ENCODE results near the gene S100A4.

The S100A4 gene

GRCh38 chr1:153509729-153510354, 35.8 kb downstream of the S100A4 start:
- peak; percentile 33 to 35 for DNase-seq (ENCODE audit: low read depth in 2 of 2, low spot score in 1 of 2)

DNA sequence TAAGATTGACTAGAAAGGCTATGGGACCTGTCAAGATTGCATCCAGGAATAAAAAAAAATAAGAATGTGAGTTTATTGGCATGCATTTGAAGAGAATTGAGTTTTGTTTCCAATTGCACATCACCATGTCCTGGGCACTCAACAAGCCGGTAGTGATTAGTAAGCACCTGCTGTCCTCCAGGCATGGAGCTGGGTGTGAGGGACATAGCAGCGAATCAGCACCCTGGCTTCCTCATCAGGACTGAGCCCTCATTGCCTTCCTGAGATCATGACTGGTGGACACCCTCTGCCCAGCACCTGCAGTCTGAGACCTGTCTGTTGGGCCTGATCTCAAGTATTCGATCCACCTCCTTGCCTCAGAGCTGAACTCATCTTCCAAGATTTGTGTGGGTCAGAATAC, 36.6 kb downstream of the S100A4 start:
- DNase-seq (ENCODE audit: low read depth in 2 of 2, low spot score in 1 of 2), result no peak

DNA sequence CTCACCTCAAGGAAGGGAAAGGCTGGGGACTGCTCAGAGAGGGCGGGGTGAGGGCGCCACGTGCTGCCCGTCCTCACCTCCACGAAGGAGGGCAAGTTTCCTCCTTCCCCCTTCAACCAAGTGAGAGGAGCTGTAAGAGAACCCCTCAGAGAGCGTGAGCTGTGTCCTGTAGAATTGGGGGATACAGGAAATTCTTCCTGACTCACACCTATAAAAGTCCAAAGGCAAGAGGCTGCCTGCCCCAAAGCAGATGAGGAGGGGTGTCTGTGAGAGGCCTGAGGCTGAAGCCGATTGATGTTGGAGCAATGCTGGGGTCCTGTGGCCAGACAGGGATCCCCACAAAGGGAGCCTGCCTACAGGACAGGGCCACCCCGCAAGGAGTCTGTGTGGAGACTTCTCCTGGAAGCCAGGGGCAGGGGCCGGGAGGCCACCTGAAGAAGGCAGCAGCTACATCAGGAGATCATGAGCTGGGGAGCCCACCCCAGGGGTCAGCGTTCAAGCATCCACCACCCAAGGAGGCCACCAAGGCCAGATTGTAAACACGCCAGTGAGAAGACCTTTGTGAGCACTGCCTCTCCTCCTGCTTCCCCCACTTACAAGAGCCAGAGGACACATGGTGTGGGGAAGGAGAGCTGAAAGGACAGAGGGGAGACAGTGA, 37.6 kb downstream of the S100A4 start:
- DNase-seq (ENCODE audit: low read depth in 2 of 2, low spot score in 1 of 2), result no peak

DNA sequence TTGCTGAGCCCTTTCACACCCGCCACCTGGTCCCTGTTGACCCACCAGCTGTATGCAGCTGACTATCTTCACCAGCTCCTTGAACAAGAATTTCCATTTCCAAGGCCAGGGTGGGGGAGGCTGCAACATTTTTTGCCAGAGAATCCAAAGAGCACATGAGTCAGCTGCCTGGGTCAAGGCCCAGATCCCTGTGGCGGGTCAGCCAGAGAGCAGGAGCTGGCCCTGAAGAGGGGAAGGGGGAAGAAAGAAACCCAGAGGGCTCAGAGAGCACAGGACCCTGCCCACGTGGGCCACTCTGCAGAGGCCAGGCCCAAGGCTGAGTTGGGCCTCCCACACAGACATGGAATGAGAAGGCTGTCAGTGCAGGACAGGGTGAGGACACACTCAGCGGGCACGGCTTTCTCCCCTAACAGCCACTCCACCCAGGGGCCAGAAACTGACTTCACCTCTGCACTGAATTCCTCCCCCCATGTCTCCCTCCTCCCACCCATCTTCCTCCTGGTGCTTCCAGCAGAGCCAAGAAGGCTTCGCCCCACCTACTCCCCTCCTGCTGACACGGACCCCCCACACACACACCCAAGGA, 38.7 kb downstream of the S100A4 start:
- DNase-seq (ENCODE audit: low read depth in 2 of 2, low spot score in 1 of 2), result no peak

DNA sequence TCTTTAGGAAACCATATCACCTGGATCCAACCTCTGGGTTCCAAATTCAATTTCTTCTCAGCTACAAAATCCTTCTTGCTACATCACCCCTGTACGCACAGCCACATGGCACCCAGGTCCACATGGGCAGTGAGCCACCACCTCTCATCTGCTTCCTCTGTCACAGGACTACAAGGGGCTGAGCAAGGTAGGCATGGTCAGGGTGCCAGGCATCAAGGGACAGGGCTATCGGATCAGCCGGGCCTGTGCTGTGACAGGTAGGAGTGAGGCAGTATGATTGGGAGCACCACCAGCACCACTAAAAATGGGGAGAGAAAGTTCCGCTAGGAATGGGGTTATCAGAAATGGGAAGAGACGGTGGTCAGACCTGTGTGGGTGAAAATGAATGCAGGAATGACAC, 39.2 kb downstream of the S100A4 start:
- DNase-seq (ENCODE audit: low read depth in 2 of 2, low spot score in 1 of 2), result no peak

DNA sequence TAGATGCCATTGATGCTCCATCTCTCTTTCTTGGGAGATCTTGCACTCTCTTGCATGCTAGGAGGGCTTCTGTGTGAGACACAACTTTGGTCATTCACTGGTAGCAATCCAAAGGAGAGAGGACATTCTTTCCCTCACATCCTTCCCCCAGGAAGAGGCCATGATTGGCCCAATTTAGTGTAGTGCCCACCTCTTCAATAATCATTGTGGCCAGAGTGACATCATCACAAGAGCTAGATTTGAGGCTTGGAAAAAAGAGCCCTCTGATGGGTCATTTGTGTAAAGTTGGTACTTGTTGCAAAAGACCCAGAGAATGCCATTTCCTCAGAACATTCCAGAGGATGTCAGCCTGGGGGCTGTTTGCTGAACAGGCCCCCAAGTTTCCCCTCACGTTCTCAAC, 40.0 kb downstream of the S100A4 start:
- no peak for DNase-seq (ENCODE audit: low read depth in 2 of 2, low spot score in 1 of 2)

DNA sequence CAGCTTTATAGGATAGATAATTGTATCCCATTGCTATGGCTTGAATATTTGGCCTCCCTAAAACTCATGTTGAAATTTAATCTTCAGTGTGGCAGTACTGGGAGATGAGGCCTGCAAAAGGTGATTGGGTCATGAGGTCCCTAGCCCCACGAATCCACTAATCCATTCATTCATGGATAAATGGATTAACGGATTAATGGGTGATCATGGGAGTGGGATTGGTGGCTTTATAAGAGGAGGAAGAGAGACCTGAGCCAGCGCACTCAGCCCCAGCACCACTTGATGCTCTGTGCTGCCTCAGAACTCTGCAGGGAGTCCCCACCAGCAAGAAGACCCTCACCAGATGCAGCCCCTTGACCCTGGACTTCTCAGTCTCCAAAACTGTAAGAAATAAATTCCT, 41.8 kb downstream of the S100A4 start:
- DNase-seq (ENCODE audit: low read depth in 2 of 2, low spot score in 1 of 2), result no peak

GRCh38 chr1:153498746-153499145, 46.9 kb downstream of the S100A4 start:
- no peak for DNase-seq (ENCODE audit: low read depth in 2 of 2, low spot score in 1 of 2)

DNA sequence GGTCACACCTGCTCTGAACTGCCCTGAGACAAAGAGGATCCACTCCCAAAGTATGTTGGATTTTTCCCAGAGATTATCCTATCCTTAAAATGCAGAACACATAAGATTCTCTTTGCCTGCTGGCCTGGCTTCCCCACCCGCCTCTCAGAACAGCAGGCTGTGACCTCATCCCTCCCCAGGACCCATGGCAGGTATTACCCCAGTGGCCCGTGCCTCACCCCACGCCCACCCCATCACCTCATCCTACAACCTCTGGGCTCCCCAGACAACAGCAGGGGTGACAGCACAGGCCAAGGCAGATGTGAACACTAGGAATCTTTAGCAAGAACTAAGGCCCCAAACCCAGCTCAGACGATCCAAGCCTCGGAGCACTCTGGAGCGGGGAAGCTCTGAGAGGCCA, 50.1 kb downstream of the S100A4 start:
- DNase-seq (ENCODE audit: low read depth in 2 of 2, low spot score in 1 of 2), result no peak

DNA sequence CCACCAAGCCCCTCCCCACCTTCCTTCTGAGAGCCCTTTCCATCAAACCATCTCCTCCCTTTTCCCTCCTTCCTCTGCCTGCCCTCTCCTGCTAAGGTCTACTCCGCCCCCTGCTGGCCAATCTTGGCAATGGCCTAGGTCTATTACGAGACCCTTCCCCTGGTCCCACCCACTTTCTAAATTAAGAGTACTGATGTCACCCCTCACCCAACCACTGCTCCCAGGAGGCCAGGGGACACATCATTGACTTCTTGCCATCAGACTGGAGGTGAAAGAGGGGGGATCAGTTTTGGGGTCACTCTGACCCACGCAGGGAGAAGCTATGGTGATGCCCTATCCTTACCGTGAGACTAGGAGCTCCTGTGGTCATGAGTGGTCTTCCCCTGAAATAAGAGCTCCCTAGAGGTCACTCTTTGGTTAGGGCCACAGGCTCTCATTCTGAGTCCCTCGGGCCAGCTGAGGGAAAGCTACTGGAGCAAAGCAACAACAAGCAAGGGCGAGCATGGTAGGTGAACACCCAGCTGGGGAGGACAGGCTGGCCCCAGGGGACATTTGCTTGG, 50.5 kb downstream of the S100A4 start:
- peak; percentile 35 to 71 for DNase-seq (ENCODE audit: low read depth in 2 of 2, low spot score in 1 of 2)

All from stimulated activated CD8-positive, alpha-beta memory T cell treated with anti-CD3 and anti-CD28 coated beads, Interleukin-4, amount 100 ng/mL, for 4 hours (primary cell).